Upper lobe of right lung (tissue), 1 donor: ENCODE results near the gene PPP1R27. TPM values are rescaled to one million over a fixed set of nuclear protein-coding genes. Genes with fewer than 3 reads are reported as not detected.

Source experiments
- ATAC-seq: fragments of 200-7000 bp; cut with Tn5 transposase; one replicate; pipeline ENCODE4 v1.9.1; 2020; ENCODE audit warnings: mild to moderate bottlenecking, moderate library complexity
- DNase-seq: peaks from one replicate; pipeline ENCODE4 v3.0.0-alpha.2; 2020
- H3K27ac ChIP-seq: fragments of 200-600 bp; one replicate; pipeline ENCODE4 v1.8.0; 2022
- H3K27me3 ChIP-seq: fragments of 200-600 bp; one replicate; pipeline ENCODE4 v1.8.0; 2022; ENCODE audit warnings: mild to moderate bottlenecking
- H3K36me3 ChIP-seq: fragments of 200-600 bp; one replicate; pipeline ENCODE4 v1.8.0; 2022
- H3K4me1 ChIP-seq: fragments of 200-600 bp; one replicate; pipeline ENCODE4 v1.8.0; 2022
- H3K4me3 ChIP-seq: fragments of 200-600 bp; one replicate; pipeline ENCODE4 v1.8.0; 2022; ENCODE audit warnings: mild to moderate bottlenecking
- H3K9me3 ChIP-seq: fragments of 200-600 bp; one replicate; pipeline ENCODE4 v1.8.0; 2022
- CTCF ChIP-seq: fragments of 200-600 bp; IDR thresholded peaks from one replicate; pipeline ENCODE4 v1.8.0; 2022; ENCODE audit warnings: antibody characterized with exemption
- intact Hi-C: fragments of 100-400 bp; cut with DNase I; formaldehyde crosslinking; loops from one replicate; pipeline ENCODE4 v1.11.0; 2022
- total RNA-seq: library from RNA; stranded (reverse); fragmentation: NEBNext Ultra II Directional; extraction: Animal tissue kit (Norgen Biotek cat#: 25700); gene quantifications from one replicate; pipeline ENCODE4 v1.2.1, GENCODE V29; 2021
- donor health status: DM: no; HTN: yes; CAD: no; lungs with severe emphysema.

The PPP1R27 gene
- total RNA-seq, 1 donor from 2014 or later, result not detected

DNA sequence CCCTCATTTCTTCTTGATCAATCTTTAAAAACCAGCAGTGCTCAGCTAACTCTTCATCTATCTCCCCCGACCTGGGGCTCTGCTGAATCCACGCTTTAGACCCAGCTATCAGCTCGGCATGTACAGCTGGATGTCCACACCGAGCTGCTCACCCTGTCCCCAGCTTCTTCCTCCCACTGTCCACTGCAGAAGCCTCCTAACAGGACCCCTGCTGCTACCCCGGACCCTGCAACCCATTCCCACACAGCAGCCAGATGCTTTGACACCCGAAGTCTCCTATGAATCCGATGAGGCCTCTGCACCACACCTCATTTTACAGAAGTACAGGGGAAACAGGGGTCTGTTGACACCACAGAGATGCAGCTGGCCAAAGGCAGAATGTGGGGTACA, 17.1 kb downstream of the PPP1R27 start:
- H3K4me3 ChIP-seq, result no peak overlapping the region
- peaks cover 12% of the 10 kb centered on the region for H3K4me1 ChIP-seq
- no peak overlapping the region for H3K27ac ChIP-seq
- DNase-seq (no peak), ATAC-seq (no peak)
- intact Hi-C loops, result no loop called here
- no peaks in the 10 kb centered on the region for H3K36me3 ChIP-seq
- TF ChIP-seq CTCF, result no peak
- H3K27me3 ChIP-seq, result no peaks in the 10 kb centered on the region
- no peaks in the 10 kb centered on the region for H3K9me3 ChIP-seq

GRCh38 chr17:81815646-81815986, 19.2 kb downstream of the PPP1R27 start:
- Histone ChIP-seq H3K27me3 (peaks cover 14% of the 10 kb centered on the region), H3K4me3 (no peak overlapping the region), H3K4me1 (no peaks in the 10 kb centered on the region), H3K36me3 (no peaks in the 10 kb centered on the region), H3K9me3 (no peaks in the 10 kb centered on the region), H3K27ac (no peak overlapping the region)
- no peak for TF ChIP-seq CTCF
- ATAC-seq (peak; percentile 7), DNase-seq (no peak)
- intact Hi-C loops, result no loop called here

DNA sequence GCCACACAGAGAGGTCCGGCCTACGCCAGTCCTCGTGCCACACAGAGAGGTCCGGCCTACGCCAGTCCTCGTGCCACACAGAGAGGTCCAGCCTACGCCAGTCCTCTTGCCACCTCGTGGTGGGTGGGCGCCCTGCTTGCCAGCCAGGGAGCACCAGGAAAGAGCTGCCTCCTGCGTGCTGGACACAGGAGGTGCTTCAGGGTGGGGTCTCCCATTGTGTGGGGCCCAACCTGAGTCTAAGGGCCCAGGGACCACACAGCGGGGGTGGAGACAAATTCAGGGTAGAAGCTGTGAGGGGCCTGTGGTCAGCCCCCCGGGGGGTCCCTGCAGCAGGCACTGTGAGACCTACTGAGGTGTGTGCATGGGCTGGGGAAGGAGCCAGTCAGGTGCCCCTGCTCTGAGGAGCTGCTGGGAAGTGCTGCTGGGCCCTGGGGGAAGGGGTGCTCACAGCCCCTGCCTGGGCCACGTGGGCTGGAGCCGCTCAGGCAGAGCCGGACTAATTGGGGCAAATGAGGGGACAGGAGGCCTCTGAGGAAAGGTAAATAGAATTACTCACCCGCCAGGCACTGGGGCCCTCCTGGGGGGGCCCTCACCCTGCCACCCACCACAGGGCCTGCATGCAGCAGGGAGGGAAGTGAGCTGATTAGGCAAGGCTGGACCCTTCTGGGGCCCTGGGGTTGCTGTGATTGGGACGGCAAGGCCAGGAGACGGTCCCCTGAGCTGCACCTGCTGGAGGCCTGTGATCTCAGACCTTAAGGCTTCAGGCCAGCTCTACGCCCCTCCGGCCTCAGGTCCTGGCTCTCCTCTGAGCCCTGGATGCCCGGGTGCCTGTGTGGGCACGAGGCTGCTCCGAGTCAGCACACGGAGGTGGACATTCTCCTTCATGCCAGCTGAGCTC, 19.9 kb downstream of the PPP1R27 start:
- Histone ChIP-seq H3K4me1 (no peaks in the 10 kb centered on the region), H3K36me3 (no peaks in the 10 kb centered on the region), H3K27me3 (peaks cover 14% of the 10 kb centered on the region), H3K9me3 (no peaks in the 10 kb centered on the region), H3K4me3 (no peak overlapping the region), H3K27ac (no peak overlapping the region)
- TF ChIP-seq CTCF, result no peak
- ATAC-seq, result peak; percentile 42
- intact Hi-C loops, result no loop called here
- DNase-seq, result no peak

DNA sequence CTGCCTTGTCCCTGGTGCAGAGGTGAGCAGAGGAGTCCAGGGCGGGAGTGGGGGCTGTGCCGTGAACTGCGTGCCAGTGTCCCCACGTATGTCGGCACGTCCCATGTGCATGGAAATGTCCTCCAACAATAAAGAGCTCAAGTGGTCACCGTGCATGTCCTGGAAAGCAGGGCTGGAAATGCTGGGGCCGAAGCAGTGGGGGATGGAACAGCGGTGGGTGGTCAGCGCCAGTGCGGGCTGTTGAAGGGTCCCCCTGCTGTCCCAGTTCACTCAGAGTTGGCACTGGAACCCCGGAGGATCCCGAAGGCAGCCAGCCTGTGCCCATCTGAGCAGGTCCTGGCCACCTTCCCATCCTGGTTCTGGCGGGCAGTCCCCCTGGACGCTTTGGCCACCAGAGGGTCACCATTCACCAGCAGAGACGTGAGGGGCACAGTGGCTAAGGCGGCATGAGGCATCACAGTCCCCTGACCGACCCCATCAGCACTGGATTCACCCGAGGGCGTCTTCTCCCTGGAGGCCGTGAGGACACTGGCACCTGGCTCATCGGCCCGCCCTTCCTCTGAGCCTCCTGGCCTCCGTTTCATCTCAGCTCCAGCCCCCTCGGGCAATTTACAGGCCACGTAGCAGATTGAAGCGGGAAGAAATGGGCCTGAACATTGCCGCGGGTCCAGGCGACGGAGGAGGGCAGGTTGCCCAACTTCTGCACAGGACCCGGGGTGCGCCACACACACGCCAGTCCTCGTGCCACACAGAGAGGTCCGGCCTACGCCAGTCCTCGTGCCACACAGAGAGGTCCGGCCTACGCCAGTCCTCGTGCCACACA, 20.8 kb downstream of the PPP1R27 start:
- Histone ChIP-seq H3K4me3 (no peak overlapping the region), H3K9me3 (no peaks in the 10 kb centered on the region), H3K36me3 (no peaks in the 10 kb centered on the region), H3K4me1 (no peaks in the 10 kb centered on the region), H3K27ac (no peak overlapping the region), H3K27me3 (peaks cover 14% of the 10 kb centered on the region)
- ATAC-seq (no peak), DNase-seq (no peak)
- intact Hi-C loops, result no loop called here
- TF ChIP-seq CTCF, result no peak

DNA sequence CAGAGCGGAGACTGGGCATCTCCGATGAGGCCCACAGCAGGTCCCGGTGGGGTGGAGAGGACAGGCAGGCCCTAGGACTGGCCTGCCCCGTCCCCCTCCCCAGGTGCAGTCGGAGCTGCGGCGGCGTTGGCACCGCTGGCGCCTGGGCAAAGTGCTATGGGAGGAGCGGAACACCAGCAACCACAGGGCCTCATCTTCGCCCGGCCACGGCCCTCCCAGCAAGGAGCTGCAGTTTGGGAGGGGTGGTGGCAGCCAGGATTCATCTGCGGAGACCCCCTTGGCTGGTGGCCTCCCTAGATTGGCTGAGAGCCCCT, 21.5 kb downstream of the PPP1R27 start:
- Histone ChIP-seq H3K9me3 (no peaks in the 10 kb centered on the region), H3K4me1 (no peaks in the 10 kb centered on the region), H3K27ac (no peak overlapping the region), H3K27me3 (peaks cover 14% of the 10 kb centered on the region), H3K36me3 (no peaks in the 10 kb centered on the region), H3K4me3 (no peak overlapping the region)
- DNase-seq (no peak), ATAC-seq (no peak)
- intact Hi-C loops, result no loop called here
- no peak for TF ChIP-seq CTCF
